ENCODE data around the gene SP5. TPM values are rescaled to one million over a fixed set of nuclear protein-coding genes. Genes with fewer than 3 reads are reported as not detected.
A peak's percentile ranks its signal among the peaks of the same experiment; 100 is the strongest.

SP5 gene
- total and polyA plus RNA-seq, 10 of the 15 experiments (the other 5 are each of a cell fraction or from before 2014, with no cell fraction given), result not detected

GRCh38 chr2:170739507-170740046, 24.4 kb downstream of the SP5 start:
- CTCF ChIA-PET, result interaction anchor here (0.6 to 3.7 kb wide), 7 partner anchors 18 to 330 kb away, joined by 3 to 15 read pairs (median 4); no protein-coding TSS in a partner anchor
- no peaks in the 10 kb centered on the region for H3K9me3 ChIP-seq (replicated peaks; ENCODE audit: control insufficient read depth, insufficient read depth, low read length)
- H3K4me1 ChIP-seq (ENCODE audit: control insufficient read depth, insufficient read depth, low read length), result no peaks in the 10 kb centered on the region
- DNase-seq (ENCODE audit: low read depth, low spot score), result no peak
- in situ Hi-C loops (cut with MboI), result no loop called here
- POLR2A ChIA-PET, result no interaction called here
- TF ChIP-seq SPI1 (IDR thresholded peaks at IDR 0.05; ENCODE audit: borderline replicate concordance, insufficient read depth, low read depth, low read length) (peak; percentile 63; the same call in 1 of the 2 replicates), IRF4 (IDR thresholded peaks at IDR 0.05; ENCODE audit: low read depth, low read length) (no peak)
- ATAC-seq, result no peak
- no peaks in the 10 kb centered on the region for H4K20me1 ChIP-seq (ENCODE audit: control insufficient read depth, insufficient read depth)
- H3K27me3 ChIP-seq (replicated peaks in 1 of 2; ENCODE audit: control insufficient read depth in 2 of 2, insufficient read depth in 2 of 2, low read length in 1 of 2), result peaks cover 0 to 2% of the 10 kb centered on the region in 2 experiments; a peak in 1 of 4 replicates
- intact Hi-C loops (cut with micrococcal nuclease; ENCODE audit: unreplicated experiment), result no loop called here
- RAD21 ChIA-PET (ENCODE audit: unreplicated experiment), result interaction anchor here (0.8 to 1.3 kb wide), 3 partner anchors 33 to 253 kb away, joined by 3 read pairs; no protein-coding TSS in a partner anchor
- H3K9ac ChIP-seq (ENCODE audit: control insufficient read depth, insufficient read depth, low read length), result no peak overlapping the region
- no peak for FAIRE-seq
- no peaks in the 10 kb centered on the region for H3K36me3 ChIP-seq (ENCODE audit: control insufficient read depth in 2 of 2, insufficient read depth in 2 of 2, low read length in 1 of 2)
- no peak overlapping the region for H3K27ac ChIP-seq (ENCODE audit: control insufficient read depth, insufficient read depth)
- no peaks in the 10 kb centered on the region for H3K79me2 ChIP-seq (ENCODE audit: control insufficient read depth, insufficient read depth, low read length)
- BruUV-seq (replicated peaks), result no TSS peak
- SMC1A ChIA-PET (ENCODE audit: uncharacterized antibody, unreplicated experiment), result interaction anchor here (0.9 to 1.4 kb wide), 6 partner anchors 9 to 330 kb away, joined by 3 to 6 read pairs (median 3); no protein-coding TSS in a partner anchor
- H2AFZ ChIP-seq (ENCODE audit: control insufficient read depth, low read depth, low read length), result no peak overlapping the region
- H3K4me2 ChIP-seq (ENCODE audit: control insufficient read depth, insufficient read depth), result no peak overlapping the region
- H3K4me3 ChIP-seq, result no peak overlapping the region
- WGBS (ENCODE audit: insufficient coverage, insufficient replicate concordance, low lambda C conversion rate, missing lambda C conversion rate), result 31% methylated on average over 3 of the region's 3 CpGs

GRCh38 chr2:170740660-170741059, 25.5 kb downstream of the SP5 start:
- H3K9me3 ChIP-seq (replicated peaks; ENCODE audit: control insufficient read depth, insufficient read depth, low read length), result no peaks in the 10 kb centered on the region
- RAD21 ChIA-PET (ENCODE audit: unreplicated experiment), result no interaction called here
- H3K4me1 ChIP-seq (ENCODE audit: control insufficient read depth, insufficient read depth, low read length), result no peaks in the 10 kb centered on the region
- H3K27me3 ChIP-seq (replicated peaks in 1 of 2; ENCODE audit: control insufficient read depth in 2 of 2, insufficient read depth in 2 of 2, low read length in 1 of 2), result peaks cover 0 to 2% of the 10 kb centered on the region in 2 experiments; a peak in 1 of 4 replicates
- no peak for DNase-seq (ENCODE audit: low read depth, low spot score)
- intact Hi-C loops (cut with micrococcal nuclease; ENCODE audit: unreplicated experiment), result no loop called here
- no peak for FAIRE-seq
- in situ Hi-C loops (cut with MboI), result no loop called here
- 17% methylated on average over 4 of the region's 4 CpGs for WGBS (ENCODE audit: insufficient coverage, insufficient replicate concordance, low lambda C conversion rate, missing lambda C conversion rate)
- SMC1A ChIA-PET (ENCODE audit: uncharacterized antibody, unreplicated experiment), result no interaction called here
- POLR2A ChIA-PET, result no interaction called here
- no peaks in the 10 kb centered on the region for H3K36me3 ChIP-seq (ENCODE audit: control insufficient read depth in 2 of 2, insufficient read depth in 2 of 2, low read length in 1 of 2)
- no peaks in the 10 kb centered on the region for H4K20me1 ChIP-seq (ENCODE audit: control insufficient read depth, insufficient read depth)
- CTCF ChIA-PET, result interaction anchor here (1.8 kb wide), 1 partner anchor 331 kb away, joined by 6 read pairs; no protein-coding TSS in a partner anchor
- TF ChIP-seq POLR2A (IDR thresholded peaks at IDR 0.05; ENCODE audit: low read depth, low read length), result no peak
- no peak for TF ChIP-seq IRF5 (IDR thresholded peaks at IDR 0.05; ENCODE audit: borderline replicate concordance)
- no peak for TF ChIP-seq MLLT1 (IDR thresholded peaks at IDR 0.05)
- TF ChIP-seq SUZ12 (IDR thresholded peaks at IDR 0.05; ENCODE audit: unreplicated experiment), result no peak
- no peak for TF ChIP-seq SIN3A (IDR thresholded peaks at IDR 0.05; ENCODE audit: low read depth, low read length)
- TF ChIP-seq RELB (IDR thresholded peaks at IDR 0.05; ENCODE audit: low read depth), result no peak
- no peaks in the 10 kb centered on the region for H3K79me2 ChIP-seq (ENCODE audit: control insufficient read depth, insufficient read depth, low read length)
- H2AFZ ChIP-seq (ENCODE audit: control insufficient read depth, low read depth, low read length), result no peak overlapping the region
- no peak overlapping the region for H3K4me2 ChIP-seq (ENCODE audit: control insufficient read depth, insufficient read depth)
- BruUV-seq (replicated peaks), result no TSS peak
- no peak overlapping the region for H3K4me3 ChIP-seq
- no peak overlapping the region for H3K27ac ChIP-seq (ENCODE audit: control insufficient read depth, insufficient read depth)
- no peak overlapping the region for H3K9ac ChIP-seq (ENCODE audit: control insufficient read depth, insufficient read depth, low read length)
- no peak for ATAC-seq

Data from GM12878 (cell line).